ENCODE measurements around the gene ESRRB.

The ESRRB gene

GRCh38 chr14:76430475-76430980 lies 54.6 kb downstream of the ESRRB start:
- H3K4me3 ChIP-seq (ENCODE audit: low read depth, low read length) = no peak overlapping the region
- no peak for TF ChIP-seq POLR2A (IDR thresholded peaks at IDR 0.05; ENCODE audit: extremely low read depth, insufficient read length)
- no peak for DNase-seq (ENCODE audit: low read depth)

DNA sequence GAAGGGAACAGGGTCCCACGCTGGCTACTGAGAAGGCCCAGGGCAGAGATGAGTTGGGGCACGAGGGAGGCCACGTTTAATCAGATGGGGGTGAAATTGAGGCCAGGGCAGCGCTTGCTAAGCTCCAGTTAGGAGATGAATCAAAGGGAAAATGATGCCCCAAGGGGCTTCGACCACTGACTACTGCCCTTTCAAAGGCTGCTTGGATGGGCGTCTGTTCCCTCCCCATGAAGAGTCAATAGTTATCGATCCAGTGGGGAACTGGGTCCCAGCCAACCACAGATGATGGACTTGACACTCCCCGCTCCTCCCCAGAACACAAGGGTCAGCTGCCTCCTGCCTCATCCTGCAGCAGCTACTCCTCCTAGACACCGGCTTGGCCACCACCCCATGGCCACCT lies 55.6 kb downstream of the ESRRB start:
- TF ChIP-seq, protein P1, sequence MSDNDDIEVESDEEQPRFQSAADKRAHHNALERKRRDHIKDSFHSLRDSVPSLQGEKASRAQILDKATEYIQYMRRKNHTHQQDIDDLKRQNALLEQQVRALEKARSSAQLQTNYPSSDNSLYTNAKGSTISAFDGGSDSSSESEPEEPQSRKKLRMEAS (IDR thresholded peaks at IDR 0.05; ENCODE audit: low read depth, low read length) = no peak
- TF ChIP-seq, protein P2, sequence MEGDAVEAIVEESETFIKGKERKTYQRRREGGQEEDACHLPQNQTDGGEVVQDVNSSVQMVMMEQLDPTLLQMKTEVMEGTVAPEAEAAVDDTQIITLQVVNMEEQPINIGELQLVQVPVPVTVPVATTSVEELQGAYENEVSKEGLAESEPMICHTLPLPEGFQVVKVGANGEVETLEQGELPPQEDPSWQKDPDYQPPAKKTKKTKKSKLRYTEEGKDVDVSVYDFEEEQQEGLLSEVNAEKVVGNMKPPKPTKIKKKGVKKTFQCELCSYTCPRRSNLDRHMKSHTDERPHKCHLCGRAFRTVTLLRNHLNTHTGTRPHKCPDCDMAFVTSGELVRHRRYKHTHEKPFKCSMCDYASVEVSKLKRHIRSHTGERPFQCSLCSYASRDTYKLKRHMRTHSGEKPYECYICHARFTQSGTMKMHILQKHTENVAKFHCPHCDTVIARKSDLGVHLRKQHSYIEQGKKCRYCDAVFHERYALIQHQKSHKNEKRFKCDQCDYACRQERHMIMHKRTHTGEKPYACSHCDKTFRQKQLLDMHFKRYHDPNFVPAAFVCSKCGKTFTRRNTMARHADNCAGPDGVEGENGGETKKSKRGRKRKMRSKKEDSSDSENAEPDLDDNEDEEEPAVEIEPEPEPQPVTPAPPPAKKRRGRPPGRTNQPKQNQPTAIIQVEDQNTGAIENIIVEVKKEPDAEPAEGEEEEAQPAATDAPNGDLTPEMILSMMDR (IDR thresholded peaks at IDR 0.05; ENCODE audit: low read depth, low read length) = no peak
- no peak for TF ChIP-seq POLR2A (IDR thresholded peaks at IDR 0.05; ENCODE audit: extremely low read depth, insufficient read length)
- TF ChIP-seq MYC (IDR thresholded peaks at IDR 0.05; ENCODE audit: low read depth, low read length) = no peak

DNA sequence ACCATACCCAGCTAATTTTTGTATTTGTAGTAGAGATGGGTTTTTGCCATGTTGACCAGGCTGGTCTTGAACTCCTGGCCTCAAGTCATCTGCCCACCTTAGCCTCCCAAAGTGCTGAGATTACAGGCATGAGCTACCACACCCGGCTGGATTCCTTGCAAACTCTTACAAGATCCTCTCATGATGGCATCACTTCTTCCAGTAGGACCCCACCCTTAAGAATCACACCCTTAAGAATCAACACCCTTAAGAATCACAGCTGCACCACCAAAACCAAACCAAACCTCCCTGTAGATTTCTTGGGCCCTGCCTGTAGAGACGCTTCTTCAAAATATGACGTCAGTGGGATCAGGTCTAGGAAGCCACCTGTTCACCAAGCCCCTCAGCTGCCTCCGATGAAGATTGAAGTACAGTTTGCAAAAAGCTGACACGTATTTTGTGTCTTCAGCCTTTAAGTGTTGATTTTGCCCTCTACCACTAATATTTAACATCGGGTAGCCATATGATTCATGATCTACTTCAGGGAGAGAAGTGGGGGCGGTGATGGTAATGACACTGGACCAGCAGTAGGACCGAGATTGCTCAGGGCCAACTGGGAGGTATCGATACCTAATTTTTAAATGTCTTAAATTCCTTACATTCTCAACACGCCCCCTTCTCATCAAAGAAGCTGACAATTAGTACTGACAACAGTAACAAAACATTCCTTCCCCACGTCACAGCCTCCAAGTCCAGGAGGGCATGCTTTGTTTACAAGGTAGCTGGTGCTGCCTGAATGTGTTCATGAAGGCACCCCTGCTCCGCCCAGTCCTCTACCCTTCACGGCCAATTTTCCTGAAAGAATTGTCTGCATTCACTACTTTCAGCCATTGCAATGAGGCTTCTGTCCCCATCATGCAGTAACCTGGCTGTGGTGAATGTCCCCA lies 57.2 kb downstream of the ESRRB start:
- TF ChIP-seq POLR2A (IDR thresholded peaks at IDR 0.05; ENCODE audit: extremely low read depth, insufficient read length) = no peak
- TF ChIP-seq MYC (IDR thresholded peaks at IDR 0.05; ENCODE audit: low read depth, low read length) = no peak
- TF ChIP-seq, protein P2 (IDR thresholded peaks at IDR 0.05; ENCODE audit: low read depth, low read length) = no peak
- TF ChIP-seq, protein P1 (IDR thresholded peaks at IDR 0.05; ENCODE audit: low read depth, low read length) = no peak
- DNase-seq (ENCODE audit: low read depth) = no peak
- H3K4me3 ChIP-seq (ENCODE audit: low read depth, low read length) = no peak overlapping the region

More for the DNA sequence above, 55.6 kb downstream of the ESRRB start:
- H3K4me3 ChIP-seq (ENCODE audit: low read depth, low read length) = no peak overlapping the region
- no peak for DNase-seq (ENCODE audit: low read depth)

DNA sequence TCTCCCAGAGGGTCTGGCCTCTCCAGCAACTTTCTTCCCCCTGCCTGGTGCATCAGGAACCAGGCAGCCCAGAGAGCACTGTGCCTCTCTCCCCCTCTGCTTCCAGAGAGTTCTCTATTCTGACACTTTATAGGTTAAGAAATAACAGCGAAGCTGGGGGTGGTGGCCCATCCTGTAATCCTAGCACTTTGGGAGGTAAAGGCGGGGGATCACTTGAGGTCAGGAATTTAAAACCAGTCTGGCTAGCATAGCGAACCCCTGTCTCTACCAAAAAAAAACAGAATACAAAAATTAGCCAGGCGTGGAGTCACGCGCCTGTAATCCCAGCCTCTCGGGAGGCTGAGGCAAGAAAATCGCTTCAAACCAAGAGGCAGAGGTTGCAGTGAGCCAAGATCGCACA lies 58.3 kb downstream of the ESRRB start:
- DNase-seq (ENCODE audit: low read depth) = no peak
- TF ChIP-seq POLR2A (IDR thresholded peaks at IDR 0.05; ENCODE audit: extremely low read depth, insufficient read length) (no peak), MYC (IDR thresholded peaks at IDR 0.05; ENCODE audit: low read depth, low read length) (no peak)
- TF ChIP-seq, protein P2 (IDR thresholded peaks at IDR 0.05; ENCODE audit: low read depth, low read length) = no peak
- TF ChIP-seq, protein P1 (IDR thresholded peaks at IDR 0.05; ENCODE audit: low read depth, low read length) = no peak
- no peak overlapping the region for H3K4me3 ChIP-seq (ENCODE audit: low read depth, low read length)

DNA sequence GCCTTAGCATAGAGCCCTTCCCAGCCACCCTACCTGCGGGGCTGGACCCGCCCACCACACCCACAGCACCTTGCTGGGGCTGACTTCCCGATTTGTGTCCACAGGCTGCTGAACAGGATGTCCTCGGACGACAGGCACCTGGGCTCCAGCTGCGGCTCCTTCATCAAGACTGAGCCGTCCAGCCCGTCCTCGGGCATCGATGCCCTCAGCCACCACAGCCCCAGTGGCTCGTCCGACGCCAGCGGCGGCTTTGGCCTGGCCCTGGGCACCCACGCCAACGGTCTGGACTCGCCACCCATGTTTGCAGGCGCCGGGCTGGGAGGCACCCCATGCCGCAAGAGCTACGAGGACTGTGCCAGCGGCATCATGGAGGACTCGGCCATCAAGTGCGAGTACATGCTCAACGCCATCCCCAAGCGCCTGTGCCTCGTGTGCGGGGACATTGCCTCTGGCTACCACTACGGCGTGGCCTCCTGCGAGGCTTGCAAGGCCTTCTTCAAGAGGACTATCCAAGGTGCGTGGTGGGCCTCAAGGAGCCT lies 63.4 kb downstream of the ESRRB start:
- H3K4me3 ChIP-seq (ENCODE audit: low read depth, low read length) = no peak overlapping the region
- no peak for DNase-seq (ENCODE audit: low read depth)
- TF ChIP-seq, protein P2 (IDR thresholded peaks at IDR 0.05; ENCODE audit: low read depth, low read length) = no peak
- TF ChIP-seq MYC (IDR thresholded peaks at IDR 0.05; ENCODE audit: low read depth, low read length) = no peak

- DNase-seq (ENCODE audit: low read depth) = no peak
- no peak overlapping the region for H3K4me3 ChIP-seq (ENCODE audit: low read depth, low read length)
- TF ChIP-seq MYC (IDR thresholded peaks at IDR 0.05; ENCODE audit: low read depth, low read length) = no peak
- no peak for TF ChIP-seq POLR2A (IDR thresholded peaks at IDR 0.05; ENCODE audit: extremely low read depth, insufficient read length)
- TF ChIP-seq, protein P1 (IDR thresholded peaks at IDR 0.05; ENCODE audit: low read depth, low read length) = no peak
- TF ChIP-seq, protein P2 (IDR thresholded peaks at IDR 0.05; ENCODE audit: low read depth, low read length) = no peak
These were observed 70.5 kb downstream of the ESRRB start for GRCh38 chr14:76446486-76446885.
